VCaP (cell line): ENCODE results near the gene RAB22A.
A peak's percentile ranks its signal among the peaks of the same experiment; 100 is the strongest.

ENCODE experiments used
- H3K27ac ChIP-seq: fragments of 450-650 bp; 2 replicates; pipeline ENCODE4 v1.5.1; 2017
- CTCF ChIP-seq: fragments of 450-650 bp; conservative IDR thresholded peaks from 2 replicates; pipeline ENCODE4 v1.5.1; 2017; ENCODE audit warnings: mild to moderate bottlenecking, moderate library complexity

Gene RAB22A

GRCh38 chr20:58309591-58310290 lies at the start of gene RAB22A:
Gene RAB22A (plus strand): TSS chr20:58309715. CDS start chr20:58309977, 262 bp downstream.
- H3K27ac ChIP-seq: peak within 1 kb of the TSS; percentile 82
- TF ChIP-seq CTCF: no peak

GRCh38 chr20:58260006-58260405 lies 49.5 kb upstream of the RAB22A start:
- no peak overlapping the region for H3K27ac ChIP-seq
- TF ChIP-seq CTCF: no peak

GRCh38 chr20:58261660-58262059 lies 47.9 kb upstream of the RAB22A start:
- no peak for TF ChIP-seq CTCF
- no peak overlapping the region for H3K27ac ChIP-seq

- H3K27ac ChIP-seq: no peak overlapping the region
- no peak for TF ChIP-seq CTCF
Observed at GRCh38 chr20:58264271-58264670, 45.2 kb upstream of the RAB22A start.

- no peak for TF ChIP-seq CTCF
- H3K27ac ChIP-seq: no peak overlapping the region
Observed at GRCh38 chr20:58267389-58268215, 41.9 kb upstream of the RAB22A start.

GRCh38 chr20:58268421-58268821 lies 41.1 kb upstream of the RAB22A start:
- H3K27ac ChIP-seq: no peak overlapping the region
- no peak for TF ChIP-seq CTCF

- no peak for TF ChIP-seq CTCF
- H3K27ac ChIP-seq: no peak overlapping the region
Observed at GRCh38 chr20:58268936-58269619, 40.4 kb upstream of the RAB22A start.
